Common myeloid progenitor, CD34-positive (primary cell): Measurements from ENCODE around the gene TCEA3.

Experiments
- CTCF ChIA-PET: fragments of 350-600 bp; sonication (Branson Sonifier 250); formaldehyde crosslinking; loops from one replicate; lab custom pipeline; 2021; ENCODE audit warnings: antibody characterized with exemption; lab: Charles Lee
- POLR2A ChIA-PET: fragments of 350-600 bp; sonication (Branson Sonifier 250); formaldehyde crosslinking; loops from one replicate; lab custom pipeline; 2021; ENCODE audit warnings: antibody characterized with exemption; lab: Charles Lee
- DNase-seq, 3 donors: peaks; one replicate each; pipeline versions ENCODE4 v3.0.0 to v3.0.0-alpha.2; 2013
- H3K27ac ChIP-seq, 2 experiments: 1 replicate in 1 of 2; 2 replicates in 1 of 2; pipeline ENCODE4 v1.7.0; 2013; ENCODE audit warnings: inconsistent platforms in 2 of 2, low read length in 2 of 2, mild to moderate bottlenecking in 2 of 2, low read depth in 1 of 2, moderate library complexity in 1 of 2; ENCODE audit not compliant: severe bottlenecking in 2 of 2, insufficient read depth in 1 of 2, poor library complexity in 1 of 2
- H3K27me3 ChIP-seq, 5 experiments: replicated peaks in 2 of 5; 1 replicate in 3 of 5; 2 replicates in 2 of 5; pipeline versions ENCODE4 v1.6.1 to v1.7.0; 2013; ENCODE audit warnings: low read length in 4 of 5, mild to moderate bottlenecking in 2 of 5, moderate library complexity in 2 of 5, inconsistent platforms in 1 of 5; ENCODE audit not compliant: insufficient read depth in 5 of 5, control insufficient read depth in 4 of 5
- H3K36me3 ChIP-seq, 4 experiments: 1 replicate in 2 of 4; 2 replicates in 2 of 4; pipeline versions ENCODE4 v1.6.1 to v1.7.0; 2013; ENCODE audit warnings: low read length in 3 of 4, control low read depth in 1 of 4, mild to moderate bottlenecking in 1 of 4; ENCODE audit not compliant: control insufficient read depth in 4 of 4, insufficient read depth in 4 of 4
- H3K4me1 ChIP-seq, 4 experiments: 1 replicate in 3 of 4; 2 replicates in 1 of 4; pipeline versions ENCODE4 v1.6.1 to v1.7.1; 2013; ENCODE audit warnings: low read length in 3 of 4, mild to moderate bottlenecking in 3 of 4, control low read depth in 1 of 4, inconsistent platforms in 1 of 4, moderate library complexity in 1 of 4; ENCODE audit not compliant: control insufficient read depth in 4 of 4, insufficient read depth in 4 of 4; ENCODE audit errors: control extremely low read depth in 1 of 4
- H3K4me3 ChIP-seq, 7 experiments: 1 replicate in 4 of 7; 2 replicates in 3 of 7; pipeline versions ENCODE4 v1.5.1 to v1.7.0; 2013; ENCODE audit warnings: mild to moderate bottlenecking in 7 of 7, low read length in 6 of 7, moderate library complexity in 6 of 7, inconsistent platforms in 2 of 7, low read depth in 2 of 7, control low read depth in 1 of 7; ENCODE audit not compliant: insufficient read depth in 4 of 7, control insufficient read depth in 1 of 7; ENCODE audit errors: extremely low read depth in 1 of 7
- H3K9me3 ChIP-seq, 5 experiments: 1 replicate in 4 of 5; 2 replicates in 1 of 5; pipeline versions ENCODE4 v1.6.1 to v1.7.1; 2013; ENCODE audit warnings: low read length in 4 of 5, mild to moderate bottlenecking in 2 of 5, inconsistent platforms in 1 of 5, low read depth in 1 of 5, moderate library complexity in 1 of 5; ENCODE audit not compliant: control insufficient read depth in 4 of 5, insufficient read depth in 2 of 5; ENCODE audit errors: control extremely low read depth in 1 of 5
- WGBS: methylation state at CpG from one replicate; pipeline ENCODE4 v1.1.5; 2013; ENCODE audit not compliant: insufficient coverage; 5-methylcytosine and 5-hydroxymethylcytosine counted together

The TCEA3 gene

GRCh38 chr1:23428136-23428905 is 3.8 kb upstream of the TCEA3 start:
- Histone ChIP-seq H3K27ac (no peak overlapping the region), H3K4me3 (no peak overlapping the region), H3K36me3 (no peaks in the 10 kb centered on the region), H3K9me3 (peaks cover 0 to 2% (median 0%) of the 10 kb centered on the region in 5 experiments), H3K4me1 (peaks cover 0 to 17% (median 12%) of the 10 kb centered on the region in 4 experiments), H3K27me3 (peaks cover 4 to 44% (median 19%) of the 10 kb centered on the region in 5 experiments)
- WGBS = 100% methylated on average over 1 of the region's 2 CpGs
- ChIA-PET CTCF (no interaction called here), POLR2A (no interaction called here)
- no peak for DNase-seq

- peaks cover 4 to 48% (median 19%) of the 10 kb centered on the region in 5 experiments for H3K27me3 ChIP-seq
- WGBS = 96% methylated on average over 3 of the region's 3 CpGs
- DNase-seq = no peak
- ChIA-PET POLR2A (no interaction called here), CTCF (no interaction called here)
- no peaks in the 10 kb centered on the region for H3K36me3 ChIP-seq
- no peak overlapping the region for H3K4me3 ChIP-seq
- no peak overlapping the region for H3K27ac ChIP-seq
- peaks cover 0 to 25% (median 18%) of the 10 kb centered on the region in 4 experiments for H3K4me1 ChIP-seq
- H3K9me3 ChIP-seq = peaks cover 0 to 2% (median 0%) of the 10 kb centered on the region in 5 experiments
These were observed 3.0 kb upstream of the TCEA3 start for GRCh38 chr1:23427550-23427949.

GRCh38 chr1:23426828-23427227 is 2.3 kb upstream of the TCEA3 start:
- H3K9me3 ChIP-seq = peaks cover 0 to 2% (median 0%) of the 10 kb centered on the region in 5 experiments
- peaks cover 5 to 32% (median 25%) of the 10 kb centered on the region in 4 experiments for H3K4me1 ChIP-seq
- no peak overlapping the region for H3K4me3 ChIP-seq
- no peaks in the 10 kb centered on the region for H3K36me3 ChIP-seq
- DNase-seq = no peak
- CTCF ChIA-PET = interaction anchor here (1.4 kb wide), 1 partner anchor 24 kb away, joined by 4 read pairs; no protein-coding TSS in a partner anchor
- 50% methylated on average over 1 of the region's 2 CpGs for WGBS
- H3K27ac ChIP-seq = no peak overlapping the region
- POLR2A ChIA-PET = no interaction called here
- H3K27me3 ChIP-seq = peaks cover 4 to 48% (median 19%) of the 10 kb centered on the region in 5 experiments

GRCh38 chr1:23425193-23425494 is 596 bp upstream of the TCEA3 start:
- peaks cover 0 to 2% (median 0%) of the 10 kb centered on the region in 5 experiments for H3K9me3 ChIP-seq
- peak overlapping the region in 4 of 7 experiments; percentile 8 to 70 (median 46) for H3K4me3 ChIP-seq
- 40% methylated on average over 5 of the region's 5 CpGs for WGBS

GRCh38 chr1:23423415-23424292 is 894 bp downstream of the TCEA3 start:
- H3K9me3 ChIP-seq = peaks cover 0 to 2% (median 0%) of the 10 kb centered on the region in 5 experiments
- 14% methylated on average over 27 of the region's 46 CpGs for WGBS
- CTCF ChIA-PET = interaction anchor here (1.2 kb wide), 1 partner anchor 9 kb away, joined by 3 read pairs; no protein-coding TSS in a partner anchor
- no peak for DNase-seq
- POLR2A ChIA-PET = no interaction called here
- H3K27ac ChIP-seq = no peak overlapping the region
- H3K4me3 ChIP-seq = peak overlapping the region in 4 of 7 experiments; percentile 37 to 70 (median 46)
- peaks cover 5 to 33% (median 27%) of the 10 kb centered on the region in 4 experiments for H3K4me1 ChIP-seq
- peaks cover 4 to 46% (median 15%) of the 10 kb centered on the region in 5 experiments for H3K27me3 ChIP-seq
- no peaks in the 10 kb centered on the region for H3K36me3 ChIP-seq

More at GRCh38 chr1:23425193-23425494, 596 bp upstream of the TCEA3 start:
- no peaks in the 10 kb centered on the region for H3K36me3 ChIP-seq
- H3K27ac ChIP-seq = no peak overlapping the region
- H3K4me1 ChIP-seq = peaks cover 5 to 33% (median 27%) of the 10 kb centered on the region in 4 experiments
- H3K27me3 ChIP-seq = peaks cover 4 to 48% (median 17%) of the 10 kb centered on the region in 5 experiments
- POLR2A ChIA-PET = no interaction called here
- no peak for DNase-seq
- CTCF ChIA-PET = no interaction called here

- DNase-seq = no peak
- Histone ChIP-seq H3K36me3 (no peaks in the 10 kb centered on the region), H3K27ac (no peak overlapping the region), H3K4me1 (peaks cover 5 to 33% (median 27%) of the 10 kb centered on the region in 4 experiments), H3K27me3 (peaks cover under 1 to 46% (median 15%) of the 10 kb centered on the region in 5 experiments), H3K9me3 (peaks cover 0 to under 1% (median 0%) of the 10 kb centered on the region in 5 experiments), H3K4me3 (no peak overlapping the region)
- ChIA-PET POLR2A (interaction anchor here (1.0 kb wide), 1 partner anchor 78 kb away, joined by 4 read pairs; no protein-coding TSS in a partner anchor), CTCF (interaction anchor here (0.6 to 1.6 kb wide), 6 partner anchors 9 to 21 kb away, joined by 3 to 5 read pairs (median 4); no protein-coding TSS in a partner anchor)
- 92% methylated on average over 5 of the region's 6 CpGs for WGBS
These were observed 1.6 kb downstream of the TCEA3 start for GRCh38 chr1:23422941-23423340.
